Motor neuron (in vitro differentiated cells): Measurements from ENCODE around the gene VWA2. TPM values are rescaled to one million over a fixed set of nuclear protein-coding genes. Genes with fewer than 3 reads are reported as not detected.
"Not testable (repeated sequence)": the region's sequence is repeated elsewhere in the genome, so short reads cannot be mapped to it uniquely, and the experiment has no call there.

Experiments
- ATAC-seq, 8 experiments: fragments of 200-7000 bp; cut with Tn5 transposase; replicated peaks in 6 of 8; 2 replicates each; pipeline ENCODE4 v1.8.0; 2021; ENCODE audit warnings: mild to moderate bottlenecking in 8 of 8, moderate library complexity in 8 of 8
- H3K27ac ChIP-seq, 2 donors: fragments of 250-450 bp; sonication (Bioruptor Pico); 2 replicates each; pipeline ENCODE4 v1.9.0; 2021; ENCODE audit warnings: antibody characterized with exemption in 2 of 2, mild to moderate bottlenecking in 2 of 2, moderate library complexity in 1 of 2
- H3K4me1 ChIP-seq, 2 donors: fragments of 250-450 bp; sonication (Bioruptor Pico); replicated peaks in 1 of 2; 2 replicates each; pipeline ENCODE4 v1.6.1; 2021; ENCODE audit warnings: antibody characterized with exemption in 2 of 2, mild to moderate bottlenecking in 2 of 2, moderate library complexity in 1 of 2
- H3K4me3 ChIP-seq, 5 donors: fragments of 250-450 bp; sonication (Bioruptor Pico); 2 replicates each; pipeline ENCODE4 v1.9.0; 2021; ENCODE audit warnings: antibody characterized with exemption in 5 of 5, mild to moderate bottlenecking in 5 of 5, moderate library complexity in 4 of 5
- WGBS, 10 experiments: fragments of 450-650 bp; shearing (Covaris generic); methylation state at CpG; one replicate each; pipeline ENCODE4 v1.0.0; 2022; 5-methylcytosine and 5-hydroxymethylcytosine counted together
- in situ Hi-C, 9 experiments: fragments of 400-800 bp; cut with MboI; loops; one replicate each; pipeline ENCODE4 v1.15.0; 2021; ENCODE audit warnings: low sequenced_read_pairs in 9 of 9, low pct_unique_long_range_greater_than_20kb in 2 of 9; ENCODE audit not compliant: unreplicated experiment in 9 of 9
- total RNA-seq, 8 experiments: library from RNA; unstranded; fragments of 300-600 nt; gene quantifications; 2 replicates each; pipeline versions ENCODE4 v1.2.3 to v1.2.4, GENCODE V29; 2022

VWA2 gene
- total RNA-seq, 8 experiments from 2014 or later: 0.08 to 3.3 (median 0.23) TPM; not detected in 1

DNA sequence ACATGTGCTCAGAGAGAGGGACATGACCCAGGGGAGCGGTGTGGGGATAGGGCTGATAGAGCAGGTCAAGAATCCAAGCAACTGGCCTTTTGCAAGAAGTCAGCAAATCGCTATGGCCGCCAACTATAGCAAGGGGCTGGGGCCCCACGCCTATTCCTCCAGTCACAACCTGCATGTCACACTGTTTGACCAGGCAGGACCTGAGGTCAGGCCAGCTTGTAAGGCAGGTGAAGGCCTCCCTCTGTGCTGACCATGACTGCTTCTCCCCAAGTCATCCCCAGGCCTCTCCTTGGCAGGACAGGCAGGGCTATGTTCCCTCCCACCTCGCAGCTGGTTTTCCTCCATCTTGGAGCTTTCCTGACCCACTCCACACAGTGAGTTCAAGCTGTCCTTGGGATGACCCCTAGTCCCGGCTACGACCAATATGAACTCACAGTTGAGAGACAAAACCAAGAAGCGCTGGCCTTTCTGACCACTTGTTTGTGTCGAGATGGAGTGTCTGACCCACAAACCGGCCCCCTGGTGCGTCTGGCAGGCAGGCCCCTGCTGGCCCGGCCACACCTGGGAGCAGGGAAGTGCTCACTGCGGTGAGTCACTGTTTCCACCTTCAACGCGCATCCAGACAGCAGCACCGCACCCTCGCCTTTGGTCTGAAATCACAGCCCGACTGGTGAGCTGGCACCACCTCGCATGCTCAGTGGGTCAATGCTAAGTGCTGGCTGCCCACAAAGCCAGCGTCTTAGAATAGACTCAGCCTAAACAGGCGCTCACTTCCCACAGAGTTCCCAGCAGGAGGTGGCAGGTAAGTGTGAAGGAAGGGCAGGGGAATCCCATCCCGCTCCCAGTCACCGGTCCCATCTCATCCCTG lies 81.4 kb downstream of the VWA2 start:
- Histone ChIP-seq H3K4me1 (no peaks in the 10 kb centered on the region), H3K4me3 (no peak overlapping the region), H3K27ac (no peak overlapping the region)
- peak in 2 of 8 experiments; percentile 16 to 28 for ATAC-seq
- WGBS, 10 experiments: 62 to 100% (median 94%) methylated on average over 1 to 9 of the region's 23 CpGs; no CpG with 5 or more reads in 2 of the 10 experiments
- in situ Hi-C loops: loop anchor here in 2 of 9 experiments (25.0 kb wide), 1 partner anchor 92 kb away; the partner anchor contains the start of gene AFAP1L2 (in 2 of the 2)

DNA sequence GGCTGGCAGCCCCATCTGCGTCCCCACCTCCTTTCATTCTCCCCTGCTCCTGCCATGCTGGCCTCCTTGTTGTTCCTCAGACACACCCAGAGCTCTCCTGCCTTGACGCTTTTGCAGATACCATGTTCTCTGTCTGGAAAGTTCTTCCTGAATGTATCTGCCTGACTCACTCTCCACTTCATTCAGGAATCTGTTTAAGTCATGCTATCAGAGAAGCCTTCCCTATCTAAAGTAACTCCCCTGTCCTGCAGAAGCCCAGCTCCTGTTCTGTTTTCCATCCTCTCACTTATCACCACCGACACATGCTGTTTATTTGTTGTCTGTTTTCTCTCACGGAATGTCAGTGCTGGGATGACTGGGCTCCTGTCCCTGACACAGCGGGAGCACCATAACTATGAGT lies 83.3 kb downstream of the VWA2 start:
- H3K27ac ChIP-seq: no peak overlapping the region
- 72 to 100% (median 89%) methylated on average over 1 to 4 of the region's 5 CpGs; no CpG with 5 or more reads in 2 of the 10 experiments for WGBS, 10 experiments

DNA sequence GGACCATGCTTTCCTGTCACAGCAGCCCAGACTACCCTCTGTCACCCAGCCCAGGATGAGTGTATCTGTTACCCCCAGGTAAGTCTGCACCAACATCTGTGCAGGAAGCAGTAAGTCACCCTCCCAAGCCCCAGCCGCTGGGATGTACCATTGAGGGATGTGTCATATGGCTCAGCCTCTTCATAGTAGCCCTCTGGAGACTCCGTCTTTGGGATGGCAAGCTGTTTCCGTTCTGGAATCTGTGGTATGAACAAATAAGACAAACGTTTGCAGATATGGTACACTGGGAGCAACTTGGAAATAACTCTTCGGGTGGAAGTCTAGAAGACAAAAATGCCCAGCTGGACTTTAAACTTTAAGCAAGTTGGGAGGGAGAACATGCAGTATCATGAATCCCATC lies 84.0 kb downstream of the VWA2 start:
- Histone ChIP-seq H3K27ac (no peak overlapping the region), H3K4me1 (no peaks in the 10 kb centered on the region), H3K4me3 (no peak overlapping the region)
- no peak for ATAC-seq
- in situ Hi-C loops: loop anchor here in 2 of 9 experiments (25.0 kb wide), 1 partner anchor 89 kb away; the partner anchor contains the start of gene AFAP1L2 (in 2 of the 2)
- WGBS, 10 experiments: 33 to 100% (median 82%) methylated on average over 1 to 5 of the region's 5 CpGs; no CpG with 5 or more reads in 2 of the 10 experiments

More for the DNA sequence above, 83.3 kb downstream of the VWA2 start:
- no peak overlapping the region for H3K4me3 ChIP-seq
- ATAC-seq: no peak
- no peaks in the 10 kb centered on the region for H3K4me1 ChIP-seq
- in situ Hi-C loops: loop anchor here in 2 of 9 experiments (25.0 kb wide), 1 partner anchor 90 kb away; the partner anchor contains the start of gene AFAP1L2 (in 2 of the 2)

DNA sequence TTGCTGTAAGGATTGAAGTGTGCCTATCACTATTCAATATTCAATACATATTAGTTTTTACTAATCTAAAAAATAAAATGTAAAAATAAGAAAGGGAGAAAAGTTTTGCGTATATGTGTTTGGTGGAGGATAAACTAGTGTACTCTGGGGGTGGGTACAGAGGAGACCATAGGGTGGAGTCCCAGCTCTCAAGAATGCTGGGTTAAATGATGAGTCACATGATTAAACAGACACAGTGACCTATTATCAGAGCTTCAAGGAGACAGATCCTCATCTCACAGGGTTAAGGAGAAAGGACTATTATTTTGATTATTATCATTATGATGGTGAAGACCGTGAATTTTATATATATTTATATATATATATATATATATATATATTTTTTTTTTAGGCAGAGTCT lies 87.7 kb downstream of the VWA2 start:
- in situ Hi-C loops: no loop called here
- no peak overlapping the region for H3K4me3 ChIP-seq
- no peak overlapping the region for H3K27ac ChIP-seq
- 75 to 100% (median 100%) methylated on average over 1 to 2 of the region's 2 CpGs; no CpG with 5 or more reads in 5 of the 10 experiments for WGBS, 10 experiments
- H3K4me1 ChIP-seq: no peaks in the 10 kb centered on the region
- ATAC-seq: peak in 1 of 8 experiments; percentile 39

DNA sequence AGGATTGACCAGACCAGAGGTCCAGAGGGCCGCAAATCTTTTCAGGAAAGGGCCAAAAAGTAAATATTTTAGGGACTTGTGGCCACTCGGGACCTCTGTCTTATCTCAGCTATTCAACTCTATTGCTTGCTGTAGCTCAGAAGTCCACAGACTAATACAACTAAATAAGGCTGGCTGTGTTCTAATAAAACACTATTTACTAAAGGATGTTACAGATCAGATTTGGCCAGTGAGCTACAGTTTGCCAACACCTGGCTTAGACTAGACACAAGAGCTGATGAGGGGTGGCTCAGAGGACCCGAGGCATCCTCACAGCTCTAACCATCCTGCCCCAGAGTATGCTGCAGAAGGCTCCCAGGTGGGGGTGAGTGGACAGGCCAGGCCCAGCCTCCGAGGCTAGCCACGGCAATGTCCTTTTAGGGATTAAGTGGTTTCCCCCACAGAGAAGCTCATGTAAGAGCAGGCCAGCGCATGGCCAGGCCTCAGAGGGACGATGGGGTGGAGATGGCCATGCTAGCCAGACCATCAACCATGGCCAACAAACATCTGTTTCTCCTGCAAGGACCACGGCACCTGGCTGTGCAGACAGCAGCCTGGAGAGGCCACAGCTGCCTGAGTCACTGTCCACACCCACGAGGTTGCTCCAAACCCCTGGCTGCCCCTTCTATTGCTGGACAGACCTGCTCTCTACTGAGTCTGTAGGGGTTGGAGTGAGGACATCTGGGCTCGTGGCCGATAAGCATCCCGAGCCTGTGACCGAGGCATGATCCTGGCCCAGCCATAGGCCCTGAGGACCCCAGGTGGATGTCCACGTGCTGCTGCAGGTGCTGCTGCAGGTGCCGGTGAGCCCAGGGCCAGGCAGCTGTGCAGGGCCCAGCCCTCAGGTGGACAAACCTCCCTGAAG lies 88.7 kb downstream of the VWA2 start:
- Histone ChIP-seq H3K27ac (no peak overlapping the region), H3K4me3 (no peak overlapping the region), H3K4me1 (no peaks in the 10 kb centered on the region)
- in situ Hi-C loops: no loop called here
- 40 to 100% (median 87%) methylated on average over 1 to 5 of the region's 15 CpGs; no CpG with 5 or more reads in 3 of the 10 experiments for WGBS, 10 experiments
- ATAC-seq: no peak

DNA sequence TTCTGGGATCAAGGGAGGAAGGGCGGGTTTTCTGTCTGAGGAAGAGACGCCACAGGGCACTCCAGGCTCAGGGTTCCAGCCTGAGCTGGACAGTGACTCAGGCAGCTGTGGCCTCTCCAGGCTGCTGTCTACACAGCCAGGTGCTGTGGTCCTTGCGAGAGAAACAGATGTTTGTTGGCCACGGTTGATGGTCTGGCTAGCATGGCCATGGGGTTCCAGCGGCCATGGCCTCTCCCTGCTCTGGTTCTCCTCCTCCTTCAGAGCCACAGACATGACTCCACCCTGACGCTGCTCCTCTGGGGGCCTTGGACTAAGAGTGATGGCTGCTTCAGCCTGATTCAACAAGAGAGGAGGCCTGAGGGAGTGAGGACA lies 89.4 kb downstream of the VWA2 start:
- in situ Hi-C loops: no loop called here
- no peaks in the 10 kb centered on the region for H3K4me1 ChIP-seq
- WGBS, 10 experiments: 100% methylated on average over 1 to 2 of the region's 6 CpGs; no CpG with 5 or more reads in 8 of the 10 experiments
- no peak overlapping the region for H3K4me3 ChIP-seq
- peak in 2 of 8 experiments; percentile 10 to 50 for ATAC-seq
- no peak overlapping the region for H3K27ac ChIP-seq

DNA sequence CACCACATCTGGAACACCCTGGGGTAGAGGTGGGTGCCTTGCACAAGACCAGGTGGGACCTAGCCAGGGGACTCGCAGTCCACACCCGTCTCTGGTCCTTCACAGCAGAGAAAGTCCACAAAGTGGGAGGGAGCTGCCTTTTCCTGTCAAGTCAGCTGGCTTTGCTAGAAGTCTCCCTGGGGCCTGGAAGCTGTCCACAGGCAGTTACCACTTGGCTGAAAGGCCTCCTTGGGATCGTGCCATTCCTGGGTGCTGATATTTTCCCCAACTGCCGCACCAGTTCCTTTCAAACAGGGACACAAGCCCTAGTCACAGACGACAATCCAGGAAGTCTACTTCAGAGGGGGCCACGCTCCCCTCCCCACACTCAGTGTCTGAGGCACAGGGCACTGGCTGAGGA lies 89.8 kb downstream of the VWA2 start:
- Histone ChIP-seq H3K4me3 (no peak overlapping the region), H3K4me1 (no peaks in the 10 kb centered on the region), H3K27ac (no peak overlapping the region)
- in situ Hi-C loops: no loop called here
- 28 to 90% methylated on average over 2 to 3 of the region's 6 CpGs; no CpG with 5 or more reads in 8 of the 10 experiments for WGBS, 10 experiments
- ATAC-seq: peak in 2 of 8 experiments; percentile 8 to 29

DNA sequence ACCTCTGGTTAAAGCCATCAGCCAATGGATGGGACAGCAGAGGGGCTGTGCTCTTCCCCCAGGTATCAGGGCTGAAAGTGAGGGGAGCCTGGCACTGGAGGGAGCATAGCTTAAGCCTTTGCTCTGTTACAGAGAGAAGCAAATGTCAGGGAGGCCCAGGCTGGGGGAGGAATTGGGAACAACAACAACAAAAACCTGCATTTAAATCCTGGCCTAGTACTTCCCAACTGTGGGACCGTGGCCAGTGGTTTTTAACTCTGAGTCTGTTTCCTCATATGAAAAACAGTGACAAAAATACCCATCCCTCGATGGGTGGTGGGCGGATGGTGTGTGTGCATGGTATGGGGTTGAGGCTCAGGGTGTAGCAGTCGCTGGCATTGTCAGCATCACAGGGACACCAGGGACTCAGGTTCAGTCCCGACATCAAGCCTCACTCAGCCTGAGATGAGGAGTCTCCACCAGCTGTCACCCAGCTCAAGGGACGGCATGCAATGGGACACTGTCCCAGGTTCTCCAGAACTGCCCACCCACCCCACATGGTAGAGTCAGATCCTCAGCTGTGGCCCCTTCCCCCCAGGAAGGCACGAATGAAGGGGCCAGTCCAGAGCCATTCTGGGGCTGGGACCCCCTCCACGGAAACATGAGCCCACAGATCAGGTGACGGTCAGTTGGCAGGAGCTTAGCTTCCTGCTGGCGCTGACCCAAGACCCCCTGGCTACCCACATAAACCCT lies 90.7 kb downstream of the VWA2 start:
- ATAC-seq: no peak
- Histone ChIP-seq H3K27ac (no peak overlapping the region), H3K4me1 (no peaks in the 10 kb centered on the region), H3K4me3 (no peak overlapping the region)
- in situ Hi-C loops: no loop called here
- 40 to 77% (median 67%) methylated on average over 1 to 7 of the region's 10 CpGs; no CpG with 5 or more reads in 5 of the 10 experiments for WGBS, 10 experiments

DNA sequence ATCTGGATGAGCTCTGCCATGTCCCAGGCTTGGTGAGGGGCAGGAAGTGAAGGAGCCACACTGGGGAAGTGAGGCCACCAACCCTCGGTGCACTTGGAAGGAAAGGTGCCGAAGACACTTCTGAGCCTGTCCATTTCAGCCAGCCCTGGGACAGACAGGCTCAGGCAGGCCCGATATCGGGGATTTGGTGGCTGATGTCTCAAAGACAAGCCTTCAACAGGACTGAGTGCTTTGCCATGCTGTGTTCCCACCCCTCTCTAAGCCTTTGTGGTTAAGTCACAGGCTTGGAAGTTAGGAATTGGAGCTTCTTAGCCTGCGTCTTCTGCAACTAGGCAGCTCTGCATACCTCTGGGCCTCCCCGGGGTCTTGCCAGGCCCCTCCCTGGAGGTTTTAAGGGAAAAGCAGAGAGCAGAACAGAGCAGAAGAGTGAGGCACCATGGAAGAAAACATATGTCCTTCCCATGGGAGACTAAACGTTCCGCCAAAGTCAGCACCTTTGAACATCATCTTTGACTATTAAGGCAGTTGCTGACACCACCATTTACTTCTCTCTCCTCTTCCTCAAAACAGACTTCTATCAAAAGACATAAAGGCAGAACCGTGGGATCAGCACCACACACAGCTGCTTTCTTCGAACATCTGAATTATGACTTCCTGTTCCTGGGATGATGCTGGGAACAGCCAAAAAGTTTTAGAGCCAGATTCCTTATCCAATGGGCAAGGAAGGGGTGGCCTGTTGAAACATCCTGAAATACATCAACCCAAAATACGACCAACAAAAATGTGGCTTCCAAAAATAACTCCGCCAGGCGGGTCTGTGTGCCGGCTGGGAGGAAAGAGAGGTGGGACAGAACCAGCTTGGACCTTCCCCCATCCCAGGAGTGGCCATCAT lies 93.5 kb downstream of the VWA2 start:
- 60 to 93% (median 76%) methylated on average over 3 to 11 of the region's 14 CpGs; no CpG with 5 or more reads in 3 of the 10 experiments for WGBS, 10 experiments
- peaks cover 3 to 6% of the 10 kb centered on the region in 2 donors for H3K4me1 ChIP-seq
- no peak overlapping the region for H3K27ac ChIP-seq
- in situ Hi-C loops: no loop called here
- H3K4me3 ChIP-seq: no peak overlapping the region
- ATAC-seq: no peak

DNA sequence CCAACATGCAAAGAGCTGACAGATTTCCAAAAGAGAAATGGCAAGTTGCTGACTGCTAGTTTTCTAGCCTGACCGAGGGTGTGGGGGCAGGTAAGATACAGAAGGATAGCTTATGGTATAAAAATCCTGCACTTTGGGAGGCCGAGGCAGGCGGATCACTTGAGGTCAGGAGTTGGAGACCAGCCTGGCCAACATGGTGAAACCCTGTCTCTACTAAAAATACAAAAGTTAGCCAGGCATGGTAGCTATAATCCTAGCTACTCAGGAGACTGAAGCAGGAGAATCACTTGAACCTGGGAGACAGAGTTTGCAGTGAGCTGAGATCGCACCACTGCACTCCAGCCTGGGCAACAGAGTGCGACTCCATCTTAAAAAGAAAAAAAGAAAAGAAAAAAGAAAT lies 94.4 kb downstream of the VWA2 start:
- H3K4me3 ChIP-seq, in situ Hi-C loops, H3K4me1 ChIP-seq, H3K27ac ChIP-seq, ATAC-seq: not testable (repeated sequence)
- WGBS, 10 experiments: 31 to 100% (median 93%) methylated on average over 1 to 5 of the region's 5 CpGs; no CpG with 5 or more reads in 2 of the 10 experiments

DNA sequence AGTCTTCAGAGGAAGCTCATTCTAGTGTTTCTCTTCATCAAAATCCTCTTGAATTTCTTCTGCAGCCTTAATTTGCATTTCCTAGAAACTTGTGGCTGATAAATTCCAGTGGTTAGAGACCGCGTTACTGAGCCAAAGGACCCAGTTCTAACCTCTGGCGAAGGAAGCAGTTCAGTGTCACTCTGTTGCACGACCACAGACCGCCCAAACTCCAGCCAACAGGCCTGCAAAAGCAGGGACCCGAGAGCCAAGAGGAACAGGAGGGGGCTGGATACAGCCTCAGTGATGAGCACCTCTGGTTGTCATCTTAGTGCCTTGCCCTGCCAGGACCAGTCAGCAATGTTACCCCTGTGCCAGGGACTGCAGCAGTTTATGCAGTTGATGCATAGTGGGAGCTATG lies 95.2 kb downstream of the VWA2 start:
- peak in 3 of 8 experiments; percentile 58 to 64 (median 59) for ATAC-seq
- in situ Hi-C loops: no loop called here
- Histone ChIP-seq H3K4me3 (no peak overlapping the region), H3K27ac (no peak overlapping the region), H3K4me1 (peaks cover 7 to 10% of the 10 kb centered on the region in 2 donors)
- 0 to 100% (median 86%) methylated on average over 2 to 5 of the region's 6 CpGs; no CpG with 5 or more reads in 5 of the 10 experiments for WGBS, 10 experiments
